Measurements from ENCODE around the gene SLX4IP. TPM values are rescaled to one million over a fixed set of nuclear protein-coding genes. Genes with fewer than 3 reads are reported as not detected.

Gene SLX4IP
- total RNA-seq, 1 donor from 2014 or later, result 5.3 TPM

DNA sequence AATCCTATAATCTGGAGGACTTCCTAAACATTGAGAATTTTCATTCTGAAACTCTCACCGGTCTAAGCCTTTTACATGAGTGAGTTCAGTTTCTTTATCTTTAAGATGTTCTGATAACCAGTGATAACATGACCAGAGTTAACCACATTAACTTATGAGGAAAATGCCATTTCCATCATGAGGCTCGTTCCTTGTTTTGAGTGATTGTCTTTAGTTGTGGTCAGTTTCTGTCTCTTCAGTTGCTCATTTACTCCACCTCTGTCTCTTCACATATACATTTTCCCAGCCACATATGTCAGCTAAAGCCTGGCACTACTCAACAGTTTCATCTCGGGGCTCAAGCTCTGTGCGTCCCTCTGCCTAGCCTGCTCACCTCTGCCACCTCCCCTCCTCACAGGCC lies 168.3 kb downstream of the SLX4IP start:
- DNase-seq (ENCODE audit: low read depth) (no peak), FAIRE-seq (no peak)
- Mint-ChIP-seq H3K27ac (ENCODE audit: unreplicated experiment) (peak overlapping the region; percentile 93), H3K4me3 (ENCODE audit: unreplicated experiment) (no peak overlapping the region), H3K27me3 (ENCODE audit: low read depth, unreplicated experiment) (no peaks in the 10 kb centered on the region), H3K4me1 (ENCODE audit: low read depth, unreplicated experiment) (peaks cover 46% of the 10 kb centered on the region), H3K9me3 (ENCODE audit: unreplicated experiment) (no peaks in the 10 kb centered on the region), H3K36me3 (ENCODE audit: low read depth, unreplicated experiment) (peaks cover 4% of the 10 kb centered on the region)
- TF ChIP-seq, protein P1, sequence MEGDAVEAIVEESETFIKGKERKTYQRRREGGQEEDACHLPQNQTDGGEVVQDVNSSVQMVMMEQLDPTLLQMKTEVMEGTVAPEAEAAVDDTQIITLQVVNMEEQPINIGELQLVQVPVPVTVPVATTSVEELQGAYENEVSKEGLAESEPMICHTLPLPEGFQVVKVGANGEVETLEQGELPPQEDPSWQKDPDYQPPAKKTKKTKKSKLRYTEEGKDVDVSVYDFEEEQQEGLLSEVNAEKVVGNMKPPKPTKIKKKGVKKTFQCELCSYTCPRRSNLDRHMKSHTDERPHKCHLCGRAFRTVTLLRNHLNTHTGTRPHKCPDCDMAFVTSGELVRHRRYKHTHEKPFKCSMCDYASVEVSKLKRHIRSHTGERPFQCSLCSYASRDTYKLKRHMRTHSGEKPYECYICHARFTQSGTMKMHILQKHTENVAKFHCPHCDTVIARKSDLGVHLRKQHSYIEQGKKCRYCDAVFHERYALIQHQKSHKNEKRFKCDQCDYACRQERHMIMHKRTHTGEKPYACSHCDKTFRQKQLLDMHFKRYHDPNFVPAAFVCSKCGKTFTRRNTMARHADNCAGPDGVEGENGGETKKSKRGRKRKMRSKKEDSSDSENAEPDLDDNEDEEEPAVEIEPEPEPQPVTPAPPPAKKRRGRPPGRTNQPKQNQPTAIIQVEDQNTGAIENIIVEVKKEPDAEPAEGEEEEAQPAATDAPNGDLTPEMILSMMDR (IDR thresholded peaks at IDR 0.05; ENCODE audit: insufficient read depth, low read depth, low read length), result no peak
- TF ChIP-seq EZH2 (IDR thresholded peaks at IDR 0.05; ENCODE audit: insufficient read depth, low read length), result no peak
- H3K27me3 ChIP-seq (ENCODE audit: insufficient read depth, low read length), result no peaks in the 10 kb centered on the region
- no peaks in the 10 kb centered on the region for H4K20me1 ChIP-seq (ENCODE audit: insufficient read depth, low read length)
- no peaks in the 10 kb centered on the region for H3K36me3 ChIP-seq (ENCODE audit: insufficient read depth, low read length)
- peak overlapping the region; percentile 66 for H3K9ac ChIP-seq (ENCODE audit: low read length)
- H2AFZ ChIP-seq (ENCODE audit: low read depth, low read length), result no peak overlapping the region
- peak overlapping the region; percentile 81 for H3K27ac ChIP-seq (ENCODE audit: low read depth, low read length)
- no peaks in the 10 kb centered on the region for H3K79me2 ChIP-seq (ENCODE audit: insufficient read depth, low read length)
- peaks cover 26% of the 10 kb centered on the region for H3K4me1 ChIP-seq (ENCODE audit: insufficient read depth, low read length)
- H3K4me2 ChIP-seq (ENCODE audit: low read length), result peak overlapping the region; percentile 82
- no peak overlapping the region for H3K4me3 ChIP-seq (ENCODE audit: insufficient read depth, low read depth, low read length)
- H3K9me3 ChIP-seq (ENCODE audit: insufficient read depth, low read depth, low read length), result no peaks in the 10 kb centered on the region

DNA sequence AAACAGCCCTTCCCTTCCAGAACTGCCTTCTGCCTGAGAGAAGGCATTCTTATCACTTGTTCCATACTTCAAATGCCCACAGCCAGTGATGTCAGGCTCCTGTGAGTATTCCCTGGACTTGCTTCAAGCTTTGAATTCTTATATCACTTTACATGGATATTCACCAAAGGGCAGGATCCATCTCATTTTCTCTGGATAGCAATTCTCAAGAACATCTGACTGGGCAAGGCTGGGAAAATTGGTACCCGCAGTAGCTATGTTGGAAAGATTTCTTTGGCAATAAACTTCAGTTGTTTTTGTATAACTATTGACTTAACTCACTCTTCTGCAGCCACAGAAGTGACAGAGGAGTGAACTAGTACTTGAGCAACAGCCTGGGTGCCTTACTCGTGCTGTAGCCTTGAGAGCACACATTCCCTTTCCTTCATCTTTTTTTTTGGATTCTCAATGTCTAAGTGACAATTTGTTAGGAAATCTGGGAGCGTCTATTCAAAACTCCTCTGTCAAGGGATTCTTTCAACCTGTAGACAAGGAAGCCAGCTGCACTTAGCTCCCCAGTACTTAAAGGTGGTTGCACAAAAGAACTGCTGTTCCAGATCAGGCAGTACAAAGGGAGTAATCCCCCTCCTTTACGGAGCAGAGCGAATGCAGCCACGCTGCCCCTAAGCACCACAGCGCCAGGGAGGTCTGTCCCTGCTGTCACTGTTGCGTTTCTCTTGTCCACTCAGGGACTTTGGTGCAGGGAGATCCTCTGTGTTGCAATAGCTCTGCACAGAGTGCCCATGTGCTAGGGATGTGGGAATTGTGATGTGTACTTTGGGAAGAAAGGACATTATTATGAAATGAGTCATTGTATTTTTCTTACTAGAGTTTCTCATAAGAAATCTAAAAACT lies 169.1 kb downstream of the SLX4IP start:
- Mint-ChIP-seq H3K27me3 (ENCODE audit: low read depth, unreplicated experiment) (no peaks in the 10 kb centered on the region), H3K36me3 (ENCODE audit: low read depth, unreplicated experiment) (peaks cover 3% of the 10 kb centered on the region), H3K4me3 (ENCODE audit: unreplicated experiment) (peak overlapping the region; percentile 12), H3K4me1 (ENCODE audit: low read depth, unreplicated experiment) (peaks cover 40% of the 10 kb centered on the region), H3K9me3 (ENCODE audit: unreplicated experiment) (no peaks in the 10 kb centered on the region), H3K27ac (ENCODE audit: unreplicated experiment) (peak overlapping the region; percentile 93)
- peak; percentile 92 for DNase-seq (ENCODE audit: low read depth)
- Histone ChIP-seq H3K9ac (ENCODE audit: low read length) (peak overlapping the region; percentile 66), H3K9me3 (ENCODE audit: insufficient read depth, low read depth, low read length) (no peaks in the 10 kb centered on the region), H3K4me2 (ENCODE audit: low read length) (peak overlapping the region; percentile 82), H3K36me3 (ENCODE audit: insufficient read depth, low read length) (no peaks in the 10 kb centered on the region), H3K27me3 (ENCODE audit: insufficient read depth, low read length) (no peaks in the 10 kb centered on the region), H2AFZ (ENCODE audit: low read depth, low read length) (no peak overlapping the region), H3K4me1 (ENCODE audit: insufficient read depth, low read length) (peaks cover 23% of the 10 kb centered on the region), H3K4me3 (ENCODE audit: insufficient read depth, low read depth, low read length) (peak overlapping the region; percentile 19), H4K20me1 (ENCODE audit: insufficient read depth, low read length) (no peaks in the 10 kb centered on the region), H3K79me2 (ENCODE audit: insufficient read depth, low read length) (no peaks in the 10 kb centered on the region), H3K27ac (ENCODE audit: low read depth, low read length) (peak overlapping the region; percentile 81)
- TF ChIP-seq EZH2 (IDR thresholded peaks at IDR 0.05; ENCODE audit: insufficient read depth, low read length), result no peak
- TF ChIP-seq, protein P1 (IDR thresholded peaks at IDR 0.05; ENCODE audit: insufficient read depth, low read depth, low read length), result no peak
- peak; percentile 84 for FAIRE-seq

All from astrocyte (in vitro differentiated cells and primary cell).